ENCODE measurements around the gene RUFY3.
"Not testable (repeated sequence)": the region's sequence is repeated elsewhere in the genome, so short reads cannot be mapped to it uniquely, and the experiment has no call there.

Gene RUFY3

GRCh38 chr4:70700712-70701111 is 21.1 kb upstream of the RUFY3 start:
- Histone ChIP-seq H3K9me2 (replicated peaks; ENCODE audit: control insufficient read depth, low read length) (no peaks in the 10 kb centered on the region), H3K4me1 (ENCODE audit: control insufficient read depth, low read length) (peaks cover 35% of the 10 kb centered on the region), H3K27ac (ENCODE audit: low read depth, low read length) (no peak overlapping the region), H3K4me2 (ENCODE audit: low read length) (no peak overlapping the region), H3K79me2 (ENCODE audit: control insufficient read depth, low read length) (peaks cover 12% of the 10 kb centered on the region), H3K4me3 (ENCODE audit: low read length) (no peak overlapping the region), H3F3A (ENCODE audit: control insufficient read depth, insufficient read depth) (peaks cover 41% of the 10 kb centered on the region), H3K36me3 (ENCODE audit: control insufficient read depth, low read length) (peaks cover 3% of the 10 kb centered on the region; the same call in 1 of the 2 replicates), H3K9me3 (ENCODE audit: control insufficient read depth, insufficient read depth, low read length) (no peaks in the 10 kb centered on the region), H4K20me1 (ENCODE audit: control insufficient read depth, insufficient read depth, low read depth, low read length) (no peaks in the 10 kb centered on the region), H3K27me3 (ENCODE audit: control insufficient read depth, low read length) (no peaks in the 10 kb centered on the region)
- TF ChIP-seq, protein P1, sequence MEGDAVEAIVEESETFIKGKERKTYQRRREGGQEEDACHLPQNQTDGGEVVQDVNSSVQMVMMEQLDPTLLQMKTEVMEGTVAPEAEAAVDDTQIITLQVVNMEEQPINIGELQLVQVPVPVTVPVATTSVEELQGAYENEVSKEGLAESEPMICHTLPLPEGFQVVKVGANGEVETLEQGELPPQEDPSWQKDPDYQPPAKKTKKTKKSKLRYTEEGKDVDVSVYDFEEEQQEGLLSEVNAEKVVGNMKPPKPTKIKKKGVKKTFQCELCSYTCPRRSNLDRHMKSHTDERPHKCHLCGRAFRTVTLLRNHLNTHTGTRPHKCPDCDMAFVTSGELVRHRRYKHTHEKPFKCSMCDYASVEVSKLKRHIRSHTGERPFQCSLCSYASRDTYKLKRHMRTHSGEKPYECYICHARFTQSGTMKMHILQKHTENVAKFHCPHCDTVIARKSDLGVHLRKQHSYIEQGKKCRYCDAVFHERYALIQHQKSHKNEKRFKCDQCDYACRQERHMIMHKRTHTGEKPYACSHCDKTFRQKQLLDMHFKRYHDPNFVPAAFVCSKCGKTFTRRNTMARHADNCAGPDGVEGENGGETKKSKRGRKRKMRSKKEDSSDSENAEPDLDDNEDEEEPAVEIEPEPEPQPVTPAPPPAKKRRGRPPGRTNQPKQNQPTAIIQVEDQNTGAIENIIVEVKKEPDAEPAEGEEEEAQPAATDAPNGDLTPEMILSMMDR (IDR thresholded peaks at IDR 0.05; ENCODE audit: low read depth, low read length, poor library complexity, severe bottlenecking): no peak
- no peak for TF ChIP-seq EZH2phosphoT487 (IDR thresholded peaks at IDR 0.05; ENCODE audit: borderline replicate concordance, low read length)

- Histone ChIP-seq H3K79me2 (ENCODE audit: control insufficient read depth, low read length) (peaks cover 18% of the 10 kb centered on the region), H3K36me3 (ENCODE audit: control insufficient read depth, low read length) (peaks cover 8% of the 10 kb centered on the region; the same call in 1 of the 2 replicates), H3K27ac (ENCODE audit: low read depth, low read length) (peak overlapping the region; percentile 4; the same call in 1 of the 2 replicates), H3K4me1 (ENCODE audit: control insufficient read depth, low read length) (peaks cover 36% of the 10 kb centered on the region), H3K4me2 (ENCODE audit: low read length) (0 out of 2 replicates have a peak overlapping the region, but pooled peaks have one; percentile 25), H4K20me1 (ENCODE audit: control insufficient read depth, insufficient read depth, low read depth, low read length) (no peaks in the 10 kb centered on the region), H3F3A (ENCODE audit: control insufficient read depth, insufficient read depth) (peaks cover 42% of the 10 kb centered on the region), H3K9me3 (ENCODE audit: control insufficient read depth, insufficient read depth, low read length) (no peaks in the 10 kb centered on the region), H3K9me2 (replicated peaks; ENCODE audit: control insufficient read depth, low read length) (no peaks in the 10 kb centered on the region), H3K27me3 (ENCODE audit: control insufficient read depth, low read length) (no peaks in the 10 kb centered on the region), H3K4me3 (ENCODE audit: low read length) (no peak overlapping the region)
- TF ChIP-seq EZH2phosphoT487 (IDR thresholded peaks at IDR 0.05; ENCODE audit: borderline replicate concordance, low read length): no peak
These were observed 20.5 kb upstream of the RUFY3 start for GRCh38 chr4:70701271-70701670.

- not testable (repeated sequence) for H3K27me3 ChIP-seq (ENCODE audit: control insufficient read depth, low read length); H4K20me1 ChIP-seq (ENCODE audit: control insufficient read depth, insufficient read depth, low read depth, low read length); H3K4me3 ChIP-seq (ENCODE audit: low read length); H3K9me2 ChIP-seq (replicated peaks; ENCODE audit: control insufficient read depth, low read length); H3K9me3 ChIP-seq (ENCODE audit: control insufficient read depth, insufficient read depth, low read length)
- peaks cover 31% of the 10 kb centered on the region for H3K79me2 ChIP-seq (ENCODE audit: control insufficient read depth, low read length)
- H3K4me1 ChIP-seq (ENCODE audit: control insufficient read depth, low read length): peaks cover 47% of the 10 kb centered on the region
- H3K27ac ChIP-seq (ENCODE audit: low read depth, low read length): peak overlapping the region; percentile 95; the same call in 1 of the 2 replicates
- H3K4me2 ChIP-seq (ENCODE audit: low read length): peak overlapping the region; percentile 98
- H3F3A ChIP-seq (ENCODE audit: control insufficient read depth, insufficient read depth): peaks cover 31% of the 10 kb centered on the region
- H3K36me3 ChIP-seq (ENCODE audit: control insufficient read depth, low read length): peaks cover 15% of the 10 kb centered on the region; the same call in 1 of the 2 replicates
These were observed 19.2 kb upstream of the RUFY3 start for GRCh38 chr4:70702592-70702991.

DNA sequence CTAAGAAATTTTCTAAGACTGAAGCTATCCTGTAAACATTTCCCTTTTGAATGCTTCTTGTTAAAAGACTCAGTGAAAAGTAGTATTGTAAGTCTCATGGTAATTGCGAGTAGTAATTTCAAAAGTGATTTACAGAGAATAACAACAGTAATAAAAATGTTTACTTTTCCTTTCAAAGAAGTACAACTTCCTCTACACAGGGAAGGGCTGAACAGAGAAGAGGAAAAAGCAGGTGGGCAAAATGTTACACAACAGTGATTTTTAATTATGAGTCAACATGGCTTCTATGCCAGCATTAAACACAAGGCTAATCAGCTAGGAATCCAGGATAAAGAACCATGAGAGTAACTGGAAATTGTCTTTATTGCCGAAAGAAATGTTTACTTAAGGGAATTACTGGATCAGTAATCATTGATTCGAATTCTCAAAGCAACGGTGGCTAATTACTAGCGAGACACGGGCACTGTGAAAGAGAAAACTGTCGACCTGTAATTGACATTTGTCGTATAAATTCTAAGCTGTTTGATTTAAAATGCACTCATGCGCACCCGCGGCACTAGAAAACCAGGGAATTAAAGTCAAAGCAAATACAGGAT is 18.0 kb upstream of the RUFY3 start:
- Histone ChIP-seq H3K36me3 (ENCODE audit: control insufficient read depth, low read length) (peaks cover 15% of the 10 kb centered on the region; the same call in 1 of the 2 replicates), H4K20me1 (ENCODE audit: control insufficient read depth, insufficient read depth, low read depth, low read length) (no peaks in the 10 kb centered on the region), H3K9me2 (replicated peaks; ENCODE audit: control insufficient read depth, low read length) (no peaks in the 10 kb centered on the region), H3K4me3 (ENCODE audit: low read length) (peak overlapping the region; percentile 90), H3F3A (ENCODE audit: control insufficient read depth, insufficient read depth) (peaks cover 27% of the 10 kb centered on the region), H3K4me2 (ENCODE audit: low read length) (peak overlapping the region; percentile 98), H3K79me2 (ENCODE audit: control insufficient read depth, low read length) (peaks cover 42% of the 10 kb centered on the region), H3K27me3 (ENCODE audit: control insufficient read depth, low read length) (no peaks in the 10 kb centered on the region), H3K9me3 (ENCODE audit: control insufficient read depth, insufficient read depth, low read length) (no peaks in the 10 kb centered on the region), H3K27ac (ENCODE audit: low read depth, low read length) (peak overlapping the region; percentile 95), H3K4me1 (ENCODE audit: control insufficient read depth, low read length) (peaks cover 59% of the 10 kb centered on the region)
- TF ChIP-seq, protein P1 (IDR thresholded peaks at IDR 0.05; ENCODE audit: low read depth, low read length, poor library complexity, severe bottlenecking): no peak
- no peak for TF ChIP-seq EZH2phosphoT487 (IDR thresholded peaks at IDR 0.05; ENCODE audit: borderline replicate concordance, low read length)

All from DOHH2 (cell line).